Measurements from ENCODE around the gene GSG1L. TPM values are rescaled to one million over a fixed set of nuclear protein-coding genes. Genes with fewer than 3 reads are reported as not detected.

Gene GSG1L
- polyA plus RNA-seq, 1 donor (not counting 4 experiments of a cell fraction or from before 2014, with no cell fraction given): not detected

- Histone ChIP-seq H3K27me3 (ENCODE audit: control insufficient read depth, extremely low read depth, insufficient read depth, low read length) (no peaks in the 10 kb centered on the region), H3K9me1 (ENCODE audit: control insufficient read depth, extremely low read depth, insufficient read depth, low read length) (no peaks in the 10 kb centered on the region), H3K27ac (ENCODE audit: control insufficient read depth, insufficient read depth, low read length) (no peak overlapping the region), H3K4me3 (ENCODE audit: control insufficient read depth in 2 of 3, extremely low read depth in 1 of 3, insufficient read depth in 2 of 3, low read depth in 1 of 3, low read length in 3 of 3) (no peak overlapping the region), H3K9ac (ENCODE audit: control insufficient read depth, extremely low read depth, insufficient read depth, low read length) (no peak overlapping the region), H3K4me1 (ENCODE audit: control insufficient read depth, extremely low read depth, insufficient read depth, low read length) (no peaks in the 10 kb centered on the region), H3K9me3 (ENCODE audit: control insufficient read depth, low read depth, low read length) (no peaks in the 10 kb centered on the region), H3K4me2 (ENCODE audit: control insufficient read depth, extremely low read depth, insufficient read depth, low read depth, low read length) (no peak overlapping the region), H3K79me2 (ENCODE audit: control insufficient read depth, insufficient read depth, low read length) (no peaks in the 10 kb centered on the region), H4K20me1 (ENCODE audit: control insufficient read depth, extremely low read depth, insufficient read depth, low read length) (no peaks in the 10 kb centered on the region), H2AFZ (ENCODE audit: control insufficient read depth, low read length) (no peak overlapping the region), H3K36me3 (ENCODE audit: control insufficient read depth in 2 of 2, extremely low read depth in 1 of 2, insufficient read depth in 2 of 2, low read length in 2 of 2) (no peaks in the 10 kb centered on the region)
- DNase-seq (ENCODE audit: low read depth, low spot score) (no peak), FAIRE-seq (no peak)
- dilution Hi-C loops (cut with MboI; ENCODE audit: extremely low pct_ligation_motif_present, low sequenced_read_pairs): no loop called here
- no peak for TF ChIP-seq EZH2 (IDR thresholded peaks at IDR 0.05; ENCODE audit: low read length)
- TF ChIP-seq CTCF (optimal IDR thresholded peaks at IDR 0.05 in 1 of 3, IDR thresholded peaks at IDR 0.05 in 1 of 3, conservative IDR thresholded peaks at IDR 0.05 in 1 of 3; ENCODE audit: extremely low read depth in 1 of 3, insufficient read depth in 2 of 3, low read length in 3 of 3): no peak
Observed at GRCh38 chr16:27982184-27982583, 81.3 kb downstream of the GSG1L start.

- Histone ChIP-seq H3K4me3 (ENCODE audit: control insufficient read depth in 2 of 3, extremely low read depth in 1 of 3, insufficient read depth in 2 of 3, low read depth in 1 of 3, low read length in 3 of 3) (no peak overlapping the region), H3K9me1 (ENCODE audit: control insufficient read depth, extremely low read depth, insufficient read depth, low read length) (no peaks in the 10 kb centered on the region), H3K36me3 (ENCODE audit: control insufficient read depth in 2 of 2, extremely low read depth in 1 of 2, insufficient read depth in 2 of 2, low read length in 2 of 2) (no peaks in the 10 kb centered on the region), H3K79me2 (ENCODE audit: control insufficient read depth, insufficient read depth, low read length) (no peaks in the 10 kb centered on the region), H3K9ac (ENCODE audit: control insufficient read depth, extremely low read depth, insufficient read depth, low read length) (no peak overlapping the region), H4K20me1 (ENCODE audit: control insufficient read depth, extremely low read depth, insufficient read depth, low read length) (no peaks in the 10 kb centered on the region), H3K9me3 (ENCODE audit: control insufficient read depth, low read depth, low read length) (no peaks in the 10 kb centered on the region), H2AFZ (ENCODE audit: control insufficient read depth, low read length) (no peak overlapping the region), H3K4me1 (ENCODE audit: control insufficient read depth, extremely low read depth, insufficient read depth, low read length) (no peaks in the 10 kb centered on the region), H3K27ac (ENCODE audit: control insufficient read depth, insufficient read depth, low read length) (no peak overlapping the region), H3K27me3 (ENCODE audit: control insufficient read depth, extremely low read depth, insufficient read depth, low read length) (no peaks in the 10 kb centered on the region), H3K4me2 (ENCODE audit: control insufficient read depth, extremely low read depth, insufficient read depth, low read depth, low read length) (no peak overlapping the region)
- dilution Hi-C loops (cut with MboI; ENCODE audit: extremely low pct_ligation_motif_present, low sequenced_read_pairs): no loop called here
- no peak for TF ChIP-seq CTCF (optimal IDR thresholded peaks at IDR 0.05 in 1 of 3, IDR thresholded peaks at IDR 0.05 in 1 of 3, conservative IDR thresholded peaks at IDR 0.05 in 1 of 3; ENCODE audit: extremely low read depth in 1 of 3, insufficient read depth in 2 of 3, low read length in 3 of 3)
- no peak for TF ChIP-seq EZH2 (IDR thresholded peaks at IDR 0.05; ENCODE audit: low read length)
- FAIRE-seq: no peak
- DNase-seq (ENCODE audit: low read depth, low spot score): no peak
Observed at GRCh38 chr16:27980919-27981700, 82.4 kb downstream of the GSG1L start.

All from keratinocyte (primary cell).